ENCODE measurements around the gene PANK1. TPM values are rescaled to one million over a fixed set of nuclear protein-coding genes. Genes with fewer than 3 reads are reported as not detected.

The PANK1 gene
- total RNA-seq, 4 donors from 2014 or later = 4.6 to 51.6 (median 36.1) TPM

DNA sequence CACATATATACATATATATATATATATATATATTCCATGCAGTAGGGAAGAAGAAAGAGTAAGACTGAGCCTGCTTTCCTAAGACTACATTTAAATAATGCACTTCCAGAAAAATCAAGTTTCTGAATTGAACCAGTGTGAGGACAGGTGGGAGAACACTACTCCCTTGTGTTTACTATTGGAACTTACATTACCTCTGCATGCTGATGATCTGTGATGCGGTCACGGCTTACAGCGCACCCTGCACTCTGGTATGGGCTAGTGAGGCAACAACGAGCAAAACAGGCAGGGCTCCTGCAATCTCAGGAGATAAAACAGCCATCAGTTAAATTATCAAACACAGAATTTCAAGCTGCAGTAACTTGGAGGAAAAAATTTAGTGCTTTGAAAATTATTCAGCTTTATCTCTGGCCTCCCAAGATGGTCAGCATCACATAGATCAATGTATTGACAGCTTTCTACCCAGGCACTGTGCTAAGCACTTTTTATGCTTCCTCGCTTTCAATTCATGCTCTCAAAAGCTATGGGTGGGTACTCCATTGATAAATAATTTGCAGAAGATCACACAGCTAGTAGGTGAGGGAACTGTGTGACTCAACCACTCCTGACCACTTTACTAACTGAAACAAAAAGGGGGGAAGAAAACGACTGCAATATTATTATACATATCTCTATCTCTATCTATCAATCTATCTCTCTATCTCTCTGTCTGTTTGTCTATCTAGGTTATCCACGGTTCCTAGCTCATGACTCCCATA, 89.2 kb downstream of the PANK1 start:
- no peak for DNase-seq
- intact Hi-C loops (cut with DNase I; ENCODE audit: low total_unique reads) = loop anchor here (1.0 kb wide), 1 partner anchor 25 kb away; no protein-coding TSS in a partner anchor
- H3K4me3 ChIP-seq = no peak overlapping the region
- H3K4me1 ChIP-seq = no peaks in the 10 kb centered on the region
- TF ChIP-seq POLR2AphosphoS5 (IDR thresholded peaks at IDR 0.05) (no peak), EP300 (IDR thresholded peaks at IDR 0.05; ENCODE audit: low read depth) (no peak), POLR2A (IDR thresholded peaks at IDR 0.05) (no peak)
- TF ChIP-seq, protein P1, sequence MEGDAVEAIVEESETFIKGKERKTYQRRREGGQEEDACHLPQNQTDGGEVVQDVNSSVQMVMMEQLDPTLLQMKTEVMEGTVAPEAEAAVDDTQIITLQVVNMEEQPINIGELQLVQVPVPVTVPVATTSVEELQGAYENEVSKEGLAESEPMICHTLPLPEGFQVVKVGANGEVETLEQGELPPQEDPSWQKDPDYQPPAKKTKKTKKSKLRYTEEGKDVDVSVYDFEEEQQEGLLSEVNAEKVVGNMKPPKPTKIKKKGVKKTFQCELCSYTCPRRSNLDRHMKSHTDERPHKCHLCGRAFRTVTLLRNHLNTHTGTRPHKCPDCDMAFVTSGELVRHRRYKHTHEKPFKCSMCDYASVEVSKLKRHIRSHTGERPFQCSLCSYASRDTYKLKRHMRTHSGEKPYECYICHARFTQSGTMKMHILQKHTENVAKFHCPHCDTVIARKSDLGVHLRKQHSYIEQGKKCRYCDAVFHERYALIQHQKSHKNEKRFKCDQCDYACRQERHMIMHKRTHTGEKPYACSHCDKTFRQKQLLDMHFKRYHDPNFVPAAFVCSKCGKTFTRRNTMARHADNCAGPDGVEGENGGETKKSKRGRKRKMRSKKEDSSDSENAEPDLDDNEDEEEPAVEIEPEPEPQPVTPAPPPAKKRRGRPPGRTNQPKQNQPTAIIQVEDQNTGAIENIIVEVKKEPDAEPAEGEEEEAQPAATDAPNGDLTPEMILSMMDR (IDR thresholded peaks at IDR 0.05) = no peak
- H3K36me3 ChIP-seq = no peaks in the 10 kb centered on the region
- H3K27ac ChIP-seq = no peak overlapping the region
- H3K9me3 ChIP-seq = no peaks in the 10 kb centered on the region
- 79 to 82% methylated on average over 3 to 7 of the region's 7 CpGs for WGBS, 2 donors (ENCODE audit: low coverage in 1 of 2)
- in situ Hi-C loops (cut with MboI; ENCODE audit: low pct_ligation_motif_present in 1 of 4, low pct_unique_long_range_greater_than_20kb in 1 of 4, low sequenced_read_pairs in 3 of 4) = loop anchor here in 3 of 4 donors (10.0 kb wide), 2 partner anchors 131 to 301 kb away; partner anchors contain the start of gene LIPA (in 1 of the 3)
- H3K27me3 ChIP-seq = no peaks in the 10 kb centered on the region

DNA sequence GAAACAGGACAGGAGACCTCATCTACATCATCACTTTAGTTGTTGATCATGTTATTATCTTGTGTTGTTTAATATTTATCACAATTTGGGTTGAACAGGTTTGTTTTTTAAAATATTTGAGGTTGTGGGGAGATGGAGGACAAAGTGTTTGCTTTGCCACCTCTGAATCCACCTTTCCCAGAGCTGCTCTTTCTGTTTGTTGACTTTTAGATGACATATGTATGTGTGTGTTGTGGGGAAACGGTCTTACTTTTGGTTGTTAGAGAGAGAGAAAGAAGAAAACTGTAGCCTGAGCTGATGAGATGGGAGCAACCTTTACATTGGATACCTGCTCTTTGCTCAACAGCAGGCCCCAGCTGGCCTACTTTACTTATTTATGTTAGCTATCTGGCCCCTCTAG, 90.6 kb downstream of the PANK1 start:
- in situ Hi-C loops (cut with MboI; ENCODE audit: low pct_ligation_motif_present in 1 of 4, low pct_unique_long_range_greater_than_20kb in 1 of 4, low sequenced_read_pairs in 3 of 4) (loop anchor here in 3 of 4 donors (10.0 kb wide), 2 partner anchors 130 to 300 kb away; partner anchors contain the start of gene LIPA (in 1 of the 3)), intact Hi-C loops (cut with DNase I; ENCODE audit: low total_unique reads) (no loop called here)
- 81% methylated on average over 1 of the region's 1 CpG; no CpG with 5 or more reads in 1 of the 2 donors for WGBS, 2 donors (ENCODE audit: low coverage in 1 of 2)
- no peak overlapping the region for H3K27ac ChIP-seq
- no peak for DNase-seq
- H3K9me3 ChIP-seq = no peaks in the 10 kb centered on the region
- H3K27me3 ChIP-seq = no peaks in the 10 kb centered on the region
- H3K4me1 ChIP-seq = peaks cover 0 to 4% (median 0%) of the 10 kb centered on the region in 4 donors
- H3K36me3 ChIP-seq = no peaks in the 10 kb centered on the region
- no peak overlapping the region for H3K4me3 ChIP-seq
- TF ChIP-seq POLR2A (IDR thresholded peaks at IDR 0.05) (no peak), EP300 (IDR thresholded peaks at IDR 0.05; ENCODE audit: low read depth) (no peak), POLR2AphosphoS5 (IDR thresholded peaks at IDR 0.05) (no peak)
- TF ChIP-seq, protein P1 (IDR thresholded peaks at IDR 0.05) = no peak

DNA sequence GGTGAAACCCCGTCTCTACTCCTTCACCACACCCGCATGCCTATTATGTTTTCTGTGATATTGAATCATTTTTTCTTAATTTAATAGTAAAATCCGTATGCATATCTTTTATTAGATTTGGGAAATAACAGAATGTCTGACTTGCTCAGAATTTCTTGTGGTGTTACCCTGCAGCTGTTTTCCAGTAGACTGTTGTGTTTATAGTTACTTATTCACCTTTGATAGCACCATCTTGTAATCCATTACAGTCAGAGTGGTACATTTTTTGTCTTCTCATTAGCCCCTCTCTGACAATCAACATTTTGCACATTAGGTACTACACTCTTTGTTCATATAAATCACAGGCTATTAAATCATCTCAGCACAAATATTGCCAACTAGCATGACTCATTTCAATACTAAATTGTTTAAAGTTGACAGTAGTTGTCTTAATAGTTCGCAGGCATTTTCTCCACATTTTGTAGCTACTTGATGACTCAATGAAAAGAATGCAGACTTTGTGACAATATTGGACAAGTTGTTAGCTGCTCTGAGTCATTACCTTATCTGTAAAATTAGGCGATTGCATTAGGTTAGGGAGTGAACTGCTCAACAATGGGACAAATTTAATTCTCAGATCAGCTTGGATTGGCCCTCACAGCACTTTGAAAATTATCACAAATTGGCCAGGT, 91.8 kb downstream of the PANK1 start:
- DNase-seq = no peak
- Histone ChIP-seq H3K4me3 (no peak overlapping the region), H3K27ac (no peak overlapping the region), H3K4me1 (peaks cover 0 to 6% (median 0%) of the 10 kb centered on the region in 4 donors), H3K27me3 (no peaks in the 10 kb centered on the region), H3K9me3 (no peaks in the 10 kb centered on the region), H3K36me3 (no peaks in the 10 kb centered on the region)
- in situ Hi-C loops (cut with MboI; ENCODE audit: low pct_ligation_motif_present in 1 of 4, low pct_unique_long_range_greater_than_20kb in 1 of 4, low sequenced_read_pairs in 3 of 4) (loop anchor here in 3 of 4 donors (10.0 kb wide), 2 partner anchors 128 to 298 kb away; partner anchors contain the start of gene LIPA (in 1 of the 3)), intact Hi-C loops (cut with DNase I; ENCODE audit: low total_unique reads) (no loop called here)
- no peak for TF ChIP-seq POLR2A (IDR thresholded peaks at IDR 0.05)
- TF ChIP-seq POLR2AphosphoS5 (IDR thresholded peaks at IDR 0.05) = no peak
- TF ChIP-seq, protein P1 (IDR thresholded peaks at IDR 0.05) = no peak
- TF ChIP-seq EP300 (IDR thresholded peaks at IDR 0.05; ENCODE audit: low read depth) = no peak
- WGBS, 2 donors (ENCODE audit: low coverage in 1 of 2) = 75% methylated on average over 5 of the region's 5 CpGs

DNA sequence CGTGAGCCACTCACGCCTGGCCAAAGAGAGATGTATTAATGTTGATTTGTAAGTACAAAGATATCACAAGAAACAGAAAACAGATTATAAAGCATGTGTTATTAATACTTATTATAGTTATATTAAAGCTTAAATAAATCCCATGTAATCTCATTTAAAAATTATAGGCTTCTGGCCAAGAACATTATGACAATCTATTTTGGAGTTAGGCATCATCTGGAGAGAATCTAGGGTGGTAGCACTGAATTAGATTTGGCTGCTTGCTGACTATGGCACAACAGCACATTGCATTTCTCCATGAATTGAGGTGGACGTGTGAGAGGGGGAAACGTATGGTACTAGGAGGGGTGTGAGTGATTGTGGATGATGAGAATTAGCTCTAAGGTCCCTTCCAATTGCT, 92.8 kb downstream of the PANK1 start:
- TF ChIP-seq POLR2A (IDR thresholded peaks at IDR 0.05) (no peak), EP300 (IDR thresholded peaks at IDR 0.05; ENCODE audit: low read depth) (no peak), POLR2AphosphoS5 (IDR thresholded peaks at IDR 0.05) (no peak)
- TF ChIP-seq, protein P1 (IDR thresholded peaks at IDR 0.05) = no peak
- in situ Hi-C loops (cut with MboI; ENCODE audit: low pct_ligation_motif_present in 1 of 4, low pct_unique_long_range_greater_than_20kb in 1 of 4, low sequenced_read_pairs in 3 of 4) = loop anchor here in 3 of 4 donors (10.0 kb wide), 2 partner anchors 127 to 297 kb away; partner anchors contain the start of gene LIPA (in 1 of the 3)
- no peaks in the 10 kb centered on the region for H3K27me3 ChIP-seq

More for the DNA sequence above, 92.8 kb downstream of the PANK1 start:
- intact Hi-C loops (cut with DNase I; ENCODE audit: low total_unique reads) = no loop called here
- no peak for DNase-seq
- Histone ChIP-seq H3K27ac (no peak overlapping the region), H3K36me3 (no peaks in the 10 kb centered on the region), H3K9me3 (no peaks in the 10 kb centered on the region), H3K4me3 (no peak overlapping the region), H3K4me1 (peaks cover 0 to 6% (median 0%) of the 10 kb centered on the region in 4 donors)
- WGBS, 2 donors (ENCODE audit: low coverage in 1 of 2) = 72 to 91% methylated on average over 4 of the region's 4 CpGs

Measured in transverse colon (tissue), 4 donors.